Neural crest cell (in vitro differentiated cells): ENCODE measurements around the gene TNFRSF1B. TPM values are rescaled to one million over a fixed set of nuclear protein-coding genes. Genes with fewer than 3 reads are reported as not detected.

ENCODE experiments used
- DNase-seq: peaks from one replicate; pipeline ENCODE4 v3.0.0; 2021; ENCODE audit warnings: low read depth, mixed read lengths, low spot score
- H3K27ac Mint-ChIP-seq: one replicate; pipeline ENCODE4 v1.8.0; 2021; ENCODE audit warnings: mild to moderate bottlenecking, mixed read lengths; ENCODE audit not compliant: unreplicated experiment
- H3K27me3 Mint-ChIP-seq: 2 replicates; pipeline ENCODE4 v1.8.0; 2021; ENCODE audit warnings: low read depth, mild to moderate bottlenecking, mixed read lengths
- H3K36me3 Mint-ChIP-seq: 2 replicates; pipeline ENCODE4 v1.8.0; 2021; ENCODE audit warnings: low read depth, mild to moderate bottlenecking, mixed read lengths
- H3K4me1 Mint-ChIP-seq: 2 replicates; pipeline ENCODE4 v1.8.0; 2021; ENCODE audit warnings: mixed read lengths
- H3K4me3 Mint-ChIP-seq: one replicate; pipeline ENCODE4 v1.8.0; 2021; ENCODE audit warnings: mild to moderate bottlenecking, mixed read lengths
- H3K9me3 Mint-ChIP-seq: 2 replicates; pipeline ENCODE4 v1.8.0; 2021; ENCODE audit warnings: mixed read lengths
- total RNA-seq: library from RNA; stranded (reverse); gene quantifications from 2 replicates; pipeline ENCODE4 v1.2.1, GENCODE V29; 2021
- TF ChIP-seq, protein P1 (sequence below): fragments of 200-600 bp; sonication (generic); conservative IDR thresholded peaks from 2 replicates; pipeline ENCODE4 v1.5.0; 2021; ENCODE audit warnings: antibody characterized with exemption, mild to moderate bottlenecking

TNFRSF1B gene
- total RNA-seq, 1 donor from 2014 or later = 3.3 TPM

DNA sequence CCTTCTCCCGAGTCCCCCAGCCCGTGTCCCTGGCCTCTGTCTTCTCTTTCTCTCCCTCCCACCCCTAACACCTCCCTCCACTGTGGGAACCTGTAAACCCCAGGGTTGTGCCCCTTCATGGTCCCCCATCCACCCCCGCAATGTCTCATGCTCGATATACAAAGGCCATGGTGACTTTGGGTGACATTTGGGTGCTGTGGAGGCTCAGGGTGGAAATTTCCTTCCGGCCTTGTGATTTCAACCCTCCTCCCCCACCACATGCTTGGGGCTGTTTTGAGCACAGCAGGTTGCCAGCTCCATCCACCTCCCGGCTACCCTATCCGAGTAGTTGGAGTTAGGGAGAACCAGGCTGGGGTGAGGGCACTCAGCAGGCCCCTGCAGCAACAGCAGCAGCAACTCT lies 37.3 kb downstream of the TNFRSF1B start:
- TF ChIP-seq, protein P1, sequence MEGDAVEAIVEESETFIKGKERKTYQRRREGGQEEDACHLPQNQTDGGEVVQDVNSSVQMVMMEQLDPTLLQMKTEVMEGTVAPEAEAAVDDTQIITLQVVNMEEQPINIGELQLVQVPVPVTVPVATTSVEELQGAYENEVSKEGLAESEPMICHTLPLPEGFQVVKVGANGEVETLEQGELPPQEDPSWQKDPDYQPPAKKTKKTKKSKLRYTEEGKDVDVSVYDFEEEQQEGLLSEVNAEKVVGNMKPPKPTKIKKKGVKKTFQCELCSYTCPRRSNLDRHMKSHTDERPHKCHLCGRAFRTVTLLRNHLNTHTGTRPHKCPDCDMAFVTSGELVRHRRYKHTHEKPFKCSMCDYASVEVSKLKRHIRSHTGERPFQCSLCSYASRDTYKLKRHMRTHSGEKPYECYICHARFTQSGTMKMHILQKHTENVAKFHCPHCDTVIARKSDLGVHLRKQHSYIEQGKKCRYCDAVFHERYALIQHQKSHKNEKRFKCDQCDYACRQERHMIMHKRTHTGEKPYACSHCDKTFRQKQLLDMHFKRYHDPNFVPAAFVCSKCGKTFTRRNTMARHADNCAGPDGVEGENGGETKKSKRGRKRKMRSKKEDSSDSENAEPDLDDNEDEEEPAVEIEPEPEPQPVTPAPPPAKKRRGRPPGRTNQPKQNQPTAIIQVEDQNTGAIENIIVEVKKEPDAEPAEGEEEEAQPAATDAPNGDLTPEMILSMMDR = no peak
- Mint-ChIP-seq H3K4me1 (peaks cover 21% of the 10 kb centered on the region), H3K36me3 (no peaks in the 10 kb centered on the region), H3K4me3 (no peak overlapping the region), H3K9me3 (no peaks in the 10 kb centered on the region), H3K27ac (no peak overlapping the region), H3K27me3 (no peaks in the 10 kb centered on the region)
- DNase-seq = no peak

DNA sequence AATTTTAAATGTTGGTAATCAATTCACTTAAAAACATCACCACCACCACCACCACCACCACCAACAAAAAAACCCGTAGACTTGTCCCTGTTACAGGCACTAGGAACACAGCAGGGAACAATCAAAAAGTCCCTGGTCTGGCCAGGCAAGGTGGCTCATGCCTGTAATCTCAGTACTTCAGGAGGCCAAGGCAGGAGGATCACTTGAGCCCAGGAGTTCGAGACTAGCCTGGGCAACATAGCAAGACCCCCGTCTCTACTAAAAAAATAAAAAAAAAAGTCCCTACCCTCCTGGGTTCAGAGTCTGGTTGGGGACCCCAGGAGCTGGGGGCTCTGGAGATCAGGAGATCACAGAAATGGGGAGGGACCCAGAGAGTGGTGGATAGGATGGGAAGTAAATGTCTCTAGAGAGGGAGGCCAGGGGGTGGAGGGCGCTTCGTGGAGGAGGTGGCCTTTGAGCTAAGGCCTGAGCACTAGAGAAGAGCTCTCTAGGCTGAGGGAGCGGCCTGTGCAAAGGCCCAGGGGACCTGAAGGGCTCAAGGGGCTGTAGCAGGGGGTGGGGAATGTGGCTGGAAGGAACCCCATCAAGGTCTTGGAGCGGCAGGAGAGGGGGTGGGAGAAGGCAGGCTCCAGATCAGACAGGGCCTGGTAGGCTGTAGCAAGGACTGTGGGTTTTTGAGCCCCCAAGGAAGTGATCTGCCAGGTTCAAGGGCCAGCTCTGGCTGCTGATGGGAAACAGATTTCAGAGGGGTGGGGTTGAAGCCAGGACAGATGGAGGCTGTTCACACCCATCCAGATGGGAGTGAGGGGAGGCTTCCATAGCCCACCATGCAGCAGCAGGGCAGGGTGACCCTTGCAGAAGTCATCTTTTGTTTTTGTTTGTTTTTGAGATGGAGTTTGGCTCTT lies 38.2 kb downstream of the TNFRSF1B start:
- H3K4me1 Mint-ChIP-seq = peaks cover 16% of the 10 kb centered on the region
- no peak overlapping the region for H3K4me3 Mint-ChIP-seq
- no peak for DNase-seq
- TF ChIP-seq, protein P1 = no peak
- no peaks in the 10 kb centered on the region for H3K9me3 Mint-ChIP-seq
- peak overlapping the region; percentile 62 for H3K27ac Mint-ChIP-seq
- no peaks in the 10 kb centered on the region for H3K36me3 Mint-ChIP-seq
- no peaks in the 10 kb centered on the region for H3K27me3 Mint-ChIP-seq

DNA sequence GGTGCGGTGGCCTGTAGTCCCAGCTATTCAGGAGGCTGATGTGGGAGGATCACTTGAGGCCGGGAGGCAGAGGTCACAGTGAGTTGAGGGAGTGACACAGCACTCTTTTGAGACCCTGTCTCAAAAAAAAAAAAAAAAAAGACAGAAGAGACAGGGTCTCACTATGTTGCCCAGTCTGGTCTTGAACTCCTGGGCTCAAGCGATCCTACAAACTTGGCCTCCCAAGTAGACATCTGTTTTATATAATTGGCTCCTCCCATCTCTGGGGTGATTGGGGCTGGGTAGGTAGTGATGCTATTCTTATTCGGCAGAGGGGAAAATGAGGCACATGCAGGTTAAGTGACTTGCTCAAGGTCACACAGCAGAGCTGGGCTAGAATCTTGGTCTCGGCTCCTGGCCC lies 39.4 kb downstream of the TNFRSF1B start:
- H3K4me3 Mint-ChIP-seq = no peak overlapping the region

GRCh38 chr1:12206792-12207424 lies 40.1 kb downstream of the TNFRSF1B start:
- Mint-ChIP-seq H3K27ac (no peak overlapping the region), H3K4me3 (no peak overlapping the region), H3K36me3 (no peaks in the 10 kb centered on the region), H3K4me1 (peaks cover 11% of the 10 kb centered on the region), H3K27me3 (no peaks in the 10 kb centered on the region), H3K9me3 (no peaks in the 10 kb centered on the region)
- TF ChIP-seq, protein P1 = no peak
- DNase-seq = no peak

More for the DNA sequence above, 39.4 kb downstream of the TNFRSF1B start:
- H3K27ac Mint-ChIP-seq = no peak overlapping the region
- H3K27me3 Mint-ChIP-seq = no peaks in the 10 kb centered on the region
- peaks cover 11% of the 10 kb centered on the region for H3K4me1 Mint-ChIP-seq
- no peaks in the 10 kb centered on the region for H3K9me3 Mint-ChIP-seq
- no peaks in the 10 kb centered on the region for H3K36me3 Mint-ChIP-seq
- DNase-seq = no peak
- TF ChIP-seq, protein P1 = no peak

- TF ChIP-seq, protein P1 = no peak
- H3K27ac Mint-ChIP-seq = peak overlapping the region; percentile 83
Observed at GRCh38 chr1:12208271-12208670, 41.5 kb downstream of the TNFRSF1B start.

More at GRCh38 chr1:12208271-12208670, 41.5 kb downstream of the TNFRSF1B start:
- no peak for DNase-seq
- Mint-ChIP-seq H3K4me1 (peaks cover 11% of the 10 kb centered on the region), H3K27me3 (peaks cover 3% of the 10 kb centered on the region), H3K9me3 (no peaks in the 10 kb centered on the region), H3K4me3 (no peak overlapping the region), H3K36me3 (no peaks in the 10 kb centered on the region)
